CD4-positive, alpha-beta T cell treated with Interleukin-17A for 1 hour (primary cell): ENCODE data around the gene ETV2.
"Not testable (repeated sequence)": the region's sequence is repeated elsewhere in the genome, so short reads cannot be mapped to it uniquely, and the experiment has no call there.

Experiments used
- DNase-seq: peaks from one replicate; pipeline ENCODE4 v3.0.0-alpha.2; 2020

The ETV2 gene

DNA sequence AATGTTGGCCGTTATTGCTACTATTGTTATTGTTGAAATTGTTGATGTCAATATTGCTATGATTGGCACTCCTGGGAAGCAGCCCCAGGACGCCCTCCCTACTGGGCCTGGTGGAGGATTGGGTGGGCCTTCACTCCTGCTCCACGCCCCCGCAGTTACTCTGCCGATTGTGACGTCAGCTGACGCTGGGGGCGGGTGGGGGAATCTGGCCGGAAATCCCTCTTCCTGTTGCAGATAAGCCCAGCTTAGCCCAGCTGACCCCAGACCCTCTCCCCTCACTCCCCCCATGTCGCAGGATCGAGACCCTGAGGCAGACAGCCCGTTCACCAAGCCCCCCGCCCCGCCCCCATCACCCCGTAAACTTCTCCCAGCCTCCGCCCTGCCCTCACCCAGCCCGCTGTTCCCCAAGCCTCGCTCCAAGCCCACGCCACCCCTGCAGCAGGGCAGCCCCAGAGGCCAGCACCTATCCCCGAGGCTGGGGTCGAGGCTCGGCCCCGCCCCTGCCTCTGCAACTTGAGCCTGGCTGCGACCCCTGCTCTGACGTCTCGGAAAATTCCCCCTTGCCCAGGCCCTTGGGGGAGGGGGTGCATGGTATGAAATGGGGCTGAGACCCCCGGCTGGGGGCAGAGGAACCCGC, at the start of gene ETV2:
Gene ETV2, plus strand, starts transcription at position 231 of the 637 bp plus-strand sequence. CDS start 716 bp downstream, outside the sequence.
- DNase-seq: peak; percentile 66

DNA sequence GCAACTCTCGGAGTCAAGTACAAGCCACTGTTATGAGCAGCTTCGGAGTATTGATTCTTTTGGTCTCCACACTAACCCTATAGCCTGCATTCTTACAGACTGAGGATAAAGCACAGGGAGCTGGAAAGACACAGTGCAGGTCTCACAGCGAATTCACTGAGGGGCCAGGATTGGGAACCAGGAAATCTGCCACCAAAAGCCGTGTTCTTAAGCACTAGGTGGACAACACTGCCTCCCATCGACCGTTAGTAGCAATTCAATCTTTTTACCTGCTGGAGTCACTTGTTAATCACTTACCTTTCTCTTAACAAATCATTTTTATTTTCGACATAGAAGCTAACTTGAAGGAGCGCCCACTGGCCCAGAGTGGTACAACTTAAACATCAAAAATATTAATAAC, 49.3 kb upstream of the ETV2 start:
- peak; percentile 43 for DNase-seq

DNA sequence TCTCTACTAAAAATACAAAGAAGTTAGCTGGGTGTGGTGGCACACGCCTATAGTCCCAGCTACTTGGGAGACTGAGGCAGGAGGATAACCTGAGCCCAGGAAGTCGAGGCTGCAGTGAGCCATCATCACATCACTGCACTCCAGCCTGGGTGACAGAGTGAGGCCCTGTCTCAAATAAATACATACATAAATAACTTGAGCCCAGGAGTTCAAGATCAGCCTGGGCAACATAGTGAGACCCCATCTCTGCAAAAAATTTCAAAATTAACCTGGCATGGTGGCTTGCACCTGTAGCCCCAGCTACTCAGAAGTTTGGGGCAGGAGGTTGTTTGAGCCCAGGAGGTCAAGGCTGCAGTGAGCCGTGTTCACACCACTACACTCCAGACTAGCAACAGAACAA, 46.5 kb upstream of the ETV2 start:
- DNase-seq: not testable (repeated sequence)

DNA sequence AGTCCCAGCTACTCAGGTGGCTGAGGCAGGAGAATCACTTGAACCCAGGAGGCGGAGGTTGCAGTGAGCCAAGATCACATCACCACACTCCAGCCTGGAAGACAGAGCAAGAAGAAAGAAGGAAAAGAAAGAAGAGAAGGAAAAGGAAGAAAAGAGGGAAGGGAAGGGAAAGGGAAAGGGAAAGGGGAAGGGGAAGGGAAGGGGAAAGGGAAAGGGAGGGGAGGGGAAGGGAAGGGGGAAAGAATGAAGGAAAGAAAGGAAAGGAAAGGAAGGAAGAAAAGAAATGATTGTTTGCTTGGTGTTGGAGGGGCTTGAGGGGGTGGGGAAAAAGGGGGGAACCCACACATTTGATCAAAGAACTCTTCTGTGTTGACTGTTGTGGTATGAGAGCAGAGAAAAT, 45.6 kb upstream of the ETV2 start:
- no peak for DNase-seq

DNA sequence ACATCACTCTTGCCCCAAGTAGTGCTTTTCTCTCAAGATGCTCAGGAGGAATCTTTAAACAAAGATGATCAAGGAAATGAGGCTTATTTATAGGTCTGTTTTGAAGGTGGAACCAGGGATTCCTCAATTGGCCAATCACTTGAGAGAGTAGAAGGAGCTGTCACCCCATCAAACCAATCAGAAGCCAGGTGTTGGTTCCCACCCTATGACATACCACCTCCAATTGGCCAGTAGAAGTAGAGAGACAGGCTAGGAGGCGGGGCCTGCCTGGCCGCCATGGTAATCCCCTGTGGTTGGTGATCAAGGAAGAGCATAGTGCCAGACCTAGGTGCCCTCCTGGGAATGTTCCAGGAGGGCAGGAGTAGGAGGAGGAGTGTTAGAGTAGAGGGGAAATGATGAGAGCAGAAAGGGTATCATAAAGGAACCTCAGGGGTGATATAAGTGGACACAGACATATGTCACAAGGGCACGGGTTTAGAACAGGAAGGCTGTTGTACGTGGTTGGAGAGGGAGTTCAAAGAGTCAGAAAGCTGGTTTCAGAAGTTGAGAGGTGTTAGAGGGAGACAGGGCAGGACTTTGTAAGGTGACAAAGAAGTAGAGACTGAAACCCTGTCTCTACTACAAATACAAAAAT, 45.1 kb upstream of the ETV2 start:
- peak; percentile 9 for DNase-seq

DNA sequence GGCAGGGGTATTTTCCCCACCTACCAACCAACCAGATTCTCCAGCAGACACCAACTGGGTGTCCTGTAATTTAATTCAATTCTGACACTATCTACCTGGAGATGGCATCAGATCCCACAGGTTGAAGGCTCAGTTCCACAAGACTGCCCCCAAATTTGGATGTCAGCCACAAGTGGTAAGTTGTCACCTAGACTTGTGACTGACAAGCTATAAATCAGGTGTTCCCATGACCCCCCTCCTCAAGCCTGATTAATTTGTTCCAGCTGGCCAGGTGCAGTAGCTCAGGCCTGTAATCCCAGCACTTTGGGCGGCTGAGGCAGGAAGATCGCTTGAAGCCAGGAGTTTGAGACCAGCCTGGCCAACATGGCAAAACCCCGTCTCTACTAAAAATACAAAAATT, 39.6 kb upstream of the ETV2 start:
- DNase-seq: no peak

GRCh38 chr19:35604436-35604835, 37.1 kb upstream of the ETV2 start:
- not testable (repeated sequence) for DNase-seq

- DNase-seq: not testable (repeated sequence)
Observed at GRCh38 chr19:35607170-35607569, 34.4 kb upstream of the ETV2 start.

- no peak for DNase-seq
Observed at GRCh38 chr19:35607661-35608060, 33.9 kb upstream of the ETV2 start.

DNA sequence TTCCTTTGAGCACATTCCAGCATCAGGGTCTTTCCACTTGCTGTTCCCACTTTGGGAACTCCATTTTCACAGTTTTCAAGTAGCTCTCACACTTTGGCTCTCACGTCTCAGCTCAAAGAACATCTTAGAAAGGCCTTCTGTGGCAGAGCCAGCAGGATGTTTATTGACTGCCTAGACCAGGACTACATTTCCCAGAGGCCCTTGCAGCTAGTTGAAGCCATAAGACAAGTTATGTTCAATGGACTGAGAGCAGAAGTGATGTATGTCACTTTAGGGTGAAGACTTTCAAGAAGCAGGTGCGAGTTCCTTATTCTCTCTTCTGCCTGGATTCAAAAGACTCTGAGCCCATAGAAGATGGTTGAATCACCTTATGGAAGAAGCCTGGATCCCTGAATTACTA, 33.3 kb upstream of the ETV2 start:
- peak; percentile 22 for DNase-seq

DNA sequence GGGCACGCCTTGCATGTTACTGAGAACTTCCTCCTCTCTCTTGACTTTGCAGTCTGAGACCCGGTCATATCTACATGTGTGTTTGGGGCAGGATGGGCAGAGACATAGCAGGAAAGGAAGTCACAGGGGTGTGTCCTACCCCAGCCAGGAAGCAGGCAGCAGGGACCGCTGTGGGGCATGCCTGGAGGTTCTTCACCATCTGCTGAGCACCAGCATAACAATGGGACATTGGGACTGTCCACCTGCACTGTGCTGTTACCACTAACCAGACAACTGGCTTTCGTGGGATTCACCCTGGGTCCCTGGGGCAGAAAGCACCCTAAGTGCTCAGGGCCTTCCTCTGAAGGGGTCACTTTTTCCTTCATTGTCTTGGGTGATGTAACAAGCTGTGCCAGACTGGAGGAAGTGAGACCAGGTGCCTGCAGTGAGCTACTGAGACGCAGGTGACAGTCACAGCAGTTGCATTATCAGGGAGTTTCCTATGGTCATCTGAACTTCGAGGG, 31.6 kb upstream of the ETV2 start:
- DNase-seq: peak; percentile 56

DNA sequence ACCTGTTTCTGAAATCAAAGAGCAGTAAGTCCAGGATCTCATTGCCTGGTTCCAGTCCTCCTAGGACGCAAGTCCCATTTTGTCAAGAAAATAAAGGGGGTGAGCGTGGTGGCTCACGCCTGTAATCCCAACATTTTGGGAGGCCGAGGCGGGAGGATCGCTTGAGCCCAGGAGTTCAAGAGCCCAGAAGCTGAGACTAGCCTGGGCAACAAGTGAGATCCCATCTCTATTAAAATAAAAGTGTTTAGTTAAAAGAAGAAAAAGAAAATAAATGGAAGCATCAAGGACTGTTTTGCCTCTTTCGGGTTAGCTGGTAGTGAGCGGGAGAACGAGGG, 29.4 kb upstream of the ETV2 start:
- no peak for DNase-seq

DNA sequence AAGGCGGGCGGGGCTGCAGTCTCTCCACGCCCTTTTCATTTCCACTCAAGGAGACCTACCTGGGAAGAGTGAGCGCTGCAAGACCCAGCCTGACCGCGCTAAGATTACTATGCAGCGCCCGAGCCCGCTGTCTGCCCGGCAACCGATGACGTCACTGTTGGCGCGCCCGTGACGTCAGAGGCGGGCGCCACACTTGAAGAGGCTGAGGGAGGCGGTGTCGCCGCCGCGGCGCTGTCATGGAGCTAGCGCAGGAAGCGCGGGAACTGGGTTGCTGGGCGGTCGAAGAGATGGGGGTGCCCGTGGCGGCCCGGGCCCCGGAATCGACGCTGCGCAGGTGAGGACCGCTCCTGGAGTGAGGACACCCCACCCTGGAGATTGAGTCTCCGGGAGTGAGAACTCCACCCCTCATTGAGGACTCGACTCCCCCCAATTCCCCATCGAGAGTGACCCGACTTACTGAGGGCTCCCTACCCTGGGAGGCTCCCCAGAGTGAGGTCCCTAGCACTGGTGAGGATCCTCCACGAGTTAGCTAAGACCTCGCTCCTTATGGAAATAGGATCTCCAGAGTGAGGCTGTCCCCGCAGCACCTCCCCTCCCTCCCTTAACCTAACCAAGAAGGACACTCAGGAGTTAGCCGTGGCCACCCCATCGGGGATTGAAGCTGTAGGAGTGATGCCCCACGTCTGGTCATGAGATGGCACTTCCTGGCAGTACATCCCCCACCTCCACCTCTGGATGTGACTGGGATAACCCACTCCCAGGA, 28.8 kb upstream of the ETV2 start, which contains the start of gene HAUS5:
Gene HAUS5, plus strand, starts transcription at position 177 of the 763 bp plus-strand sequence. Its CDS starts 60 bp downstream, at position 237.
- peak; percentile 95 for DNase-seq

DNA sequence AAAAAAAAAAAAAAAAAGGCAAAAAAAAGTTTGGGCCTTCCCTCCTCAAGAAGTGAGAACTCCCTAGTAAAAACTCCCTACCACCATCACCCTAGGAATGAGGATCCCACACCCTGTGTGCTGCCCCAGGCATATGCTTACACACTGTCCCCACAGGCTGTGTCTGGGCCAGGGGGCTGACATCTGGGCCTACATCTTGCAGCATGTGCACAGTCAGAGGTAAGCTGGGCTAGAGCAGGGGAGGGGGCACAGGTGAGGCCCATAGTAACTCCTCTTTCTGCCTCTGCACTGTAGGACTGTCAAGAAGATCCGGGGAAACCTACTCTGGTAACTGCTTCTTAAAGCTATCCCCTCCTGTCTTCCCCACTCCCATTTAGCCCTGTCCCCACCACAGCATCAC, 28.0 kb upstream of the ETV2 start:
- DNase-seq: no peak

- DNase-seq: no peak
Observed at GRCh38 chr19:35615036-35615435, 26.5 kb upstream of the ETV2 start.

DNA sequence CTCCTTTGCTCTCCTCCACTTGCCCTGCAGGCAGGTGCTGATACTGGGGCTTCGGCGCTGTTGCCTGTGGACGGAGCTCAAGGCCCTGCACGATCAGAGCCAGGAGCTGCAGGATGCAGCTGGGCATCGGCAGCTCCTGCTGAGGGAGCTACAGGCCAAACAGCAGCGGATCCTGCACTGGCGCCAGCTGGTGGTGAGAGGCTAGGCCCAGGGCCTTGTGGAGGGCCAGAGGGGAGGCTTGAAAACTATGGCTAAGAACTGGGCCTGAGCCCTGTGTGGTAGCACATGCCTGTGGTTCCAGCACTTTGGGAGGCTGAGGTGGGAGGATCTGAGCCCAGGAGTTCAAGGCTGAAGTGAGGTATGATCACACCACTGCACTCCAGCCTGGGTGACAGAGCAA, 22.7 kb upstream of the ETV2 start:
- no peak for DNase-seq

DNA sequence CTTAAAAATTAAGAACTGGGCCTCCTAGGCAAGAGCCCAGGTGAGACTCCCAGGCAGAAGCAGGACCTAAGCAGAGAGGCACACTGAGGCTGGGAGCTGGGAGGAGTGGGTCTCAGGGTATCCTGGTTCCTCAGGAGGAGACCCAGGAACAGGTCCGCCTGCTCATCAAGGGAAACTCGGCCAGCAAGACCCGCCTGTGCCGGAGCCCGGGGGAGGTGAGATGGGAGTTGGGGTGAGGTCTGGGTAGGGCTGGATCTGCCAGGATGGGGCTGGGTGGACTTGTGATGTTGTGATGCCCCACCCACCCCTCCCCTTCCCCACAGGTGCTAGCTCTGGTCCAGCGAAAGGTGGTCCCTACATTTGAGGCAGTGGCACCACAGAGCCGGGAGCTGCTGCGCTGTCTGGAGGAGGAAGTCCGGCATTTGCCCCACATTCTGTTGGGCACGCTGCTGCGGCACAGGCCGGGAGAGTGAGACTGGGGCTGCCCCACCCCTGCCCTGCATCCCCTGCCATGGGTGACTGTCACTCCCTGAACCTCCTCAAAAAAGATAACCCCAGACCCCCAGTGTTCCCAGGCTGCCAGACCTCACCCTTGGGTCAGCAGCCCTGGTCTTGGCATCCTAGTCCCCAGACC, 22.1 kb upstream of the ETV2 start:
- DNase-seq: no peak

DNA sequence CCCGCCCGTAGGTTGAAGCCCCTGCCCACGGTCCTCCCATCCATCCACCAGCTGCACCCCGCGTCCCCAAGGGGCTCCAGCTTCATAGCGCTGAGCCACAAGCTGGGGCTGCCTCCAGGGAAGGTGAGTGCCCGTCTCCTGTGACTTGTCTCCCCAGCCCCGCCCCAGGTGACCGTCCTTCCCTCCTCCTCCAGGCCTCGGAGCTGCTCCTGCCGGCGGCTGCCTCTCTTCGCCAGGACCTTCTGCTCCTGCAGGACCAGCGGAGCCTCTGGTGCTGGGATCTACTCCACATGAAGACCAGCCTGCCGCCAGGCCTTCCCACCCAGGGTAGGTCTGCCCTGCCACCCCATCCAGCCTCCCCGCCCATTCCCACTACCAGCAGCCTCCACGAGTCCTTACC, 21.5 kb upstream of the ETV2 start:
- DNase-seq: no peak

DNA sequence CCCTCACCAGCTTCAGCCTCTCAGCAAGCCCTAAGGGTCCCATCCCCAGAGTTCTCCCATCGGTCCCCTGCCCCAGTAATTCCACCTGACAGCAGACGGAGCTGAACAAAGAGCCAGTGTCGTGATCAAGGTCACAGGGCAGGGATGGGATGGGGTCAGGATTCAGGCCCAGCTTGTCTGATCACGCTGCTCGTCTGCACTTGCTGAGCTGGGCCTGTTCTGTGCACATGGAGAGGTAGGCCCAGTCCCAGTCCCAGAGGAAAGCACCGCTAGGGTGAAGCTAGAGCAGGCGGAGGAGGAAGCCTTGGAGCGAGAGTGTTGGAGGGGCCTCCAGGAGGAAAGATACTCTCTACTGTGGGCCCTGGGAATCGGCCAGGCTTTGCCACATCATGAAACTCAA, 19.8 kb upstream of the ETV2 start:
- DNase-seq: no peak

- DNase-seq: no peak
Observed at GRCh38 chr19:35622750-35623149, 18.8 kb upstream of the ETV2 start.

DNA sequence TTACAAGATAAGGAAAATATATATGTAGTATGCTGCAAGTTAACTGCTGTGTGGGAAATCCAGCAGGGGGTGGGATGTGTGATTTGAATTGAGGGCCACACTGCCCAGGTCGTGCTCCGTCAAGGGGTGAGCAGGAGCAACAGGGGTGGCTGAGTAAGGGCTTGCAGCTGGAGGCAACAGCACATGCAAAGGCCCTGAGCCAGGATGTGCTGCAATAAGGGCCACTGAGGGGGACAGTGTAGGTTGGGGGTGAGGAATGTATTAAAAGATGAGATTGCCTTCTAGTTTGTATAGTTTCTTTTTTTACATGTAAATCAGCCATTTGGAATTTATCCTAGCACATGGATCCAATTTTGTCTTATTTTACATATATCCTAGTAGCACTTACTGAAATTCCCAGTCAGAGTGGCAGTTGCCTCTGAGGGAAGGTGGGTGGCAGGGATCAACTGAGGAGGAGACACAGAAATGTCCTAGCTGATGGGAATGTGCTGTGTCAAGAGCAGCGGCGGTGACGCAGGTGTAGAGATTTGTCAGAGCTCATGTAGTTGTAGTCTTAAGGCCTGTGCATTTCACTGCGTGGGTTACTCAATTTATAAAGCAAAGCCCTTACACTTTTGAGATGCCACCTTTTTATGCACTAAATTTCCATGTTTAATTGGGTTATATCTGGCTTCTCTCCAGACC, 18.1 kb upstream of the ETV2 start:
- no peak for DNase-seq

- no peak for DNase-seq
Observed at GRCh38 chr19:35628264-35628564, 13.3 kb upstream of the ETV2 start.
